ENCODE results near the gene CRAT. TPM values are rescaled to one million over a fixed set of nuclear protein-coding genes. Genes with fewer than 3 reads are reported as not detected.

Gene CRAT
- total RNA-seq, 5 donors from 2014 or later (not counting 1 experiment from before 2014, with no cell fraction given): 6.6 to 17.5 (median 13.9) TPM

DNA sequence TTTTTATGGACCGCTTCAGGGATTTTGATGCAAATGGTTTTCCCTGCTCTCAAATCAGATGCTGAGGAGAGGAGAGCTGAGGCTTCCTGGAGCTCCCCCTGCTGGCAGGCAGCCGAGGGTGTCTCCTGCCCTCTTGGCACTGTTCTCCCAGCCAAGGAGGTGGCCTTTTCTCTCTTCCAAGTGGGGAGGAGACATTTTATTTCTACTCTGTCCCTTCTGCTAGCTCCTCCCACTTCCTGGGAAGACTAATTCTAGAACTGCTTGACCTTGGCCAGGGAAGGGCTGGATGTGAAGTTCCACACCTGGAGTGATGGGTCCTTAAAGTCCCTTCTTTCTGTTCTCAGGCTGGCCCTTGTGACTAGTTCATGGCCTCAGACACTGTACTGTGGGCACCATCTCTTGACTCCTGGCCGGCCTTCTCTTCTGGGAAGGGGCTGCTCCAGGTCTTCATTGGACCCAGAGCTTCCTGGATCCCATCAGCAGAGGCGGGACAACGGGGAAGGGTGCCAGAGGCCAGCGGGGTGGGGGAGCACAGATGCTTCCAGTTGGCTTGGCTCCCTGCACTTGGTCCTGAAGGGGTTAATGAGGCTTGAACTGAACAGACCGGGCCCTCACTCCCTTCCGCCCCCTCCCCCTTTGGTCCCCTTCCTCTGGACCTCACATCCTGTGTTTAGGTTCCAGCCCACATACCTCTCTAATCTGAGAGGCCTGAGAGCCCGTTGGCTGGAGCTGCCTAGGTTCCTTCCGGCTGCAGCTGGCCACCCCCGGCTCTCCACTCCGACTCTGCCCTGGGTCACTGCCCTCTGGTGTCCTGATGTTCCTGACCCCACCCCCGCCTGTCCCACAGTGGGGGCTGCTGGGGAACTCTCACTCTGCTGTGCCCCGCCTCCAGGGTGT is 32.7 kb upstream of the CRAT start:
- Mint-ChIP-seq H3K4me1 (peaks cover 29 to 41% (median 37%) of the 10 kb centered on the region in 3 donors), H3K27ac (peak overlapping the region; percentile 64 to 73), H3K36me3 (peaks cover 17% of the 10 kb centered on the region), H3K4me3 (peak overlapping the region in 2 of 3 donors; percentile 3 to 90), H3K27me3 (no peaks in the 10 kb centered on the region), H3K9me3 (no peaks in the 10 kb centered on the region)
- Histone ChIP-seq H3K27ac (ENCODE audit: low read length) (no peak overlapping the region), H3K4me1 (ENCODE audit: control insufficient read depth in 1 of 2, extremely low read depth in 1 of 2, insufficient read depth in 2 of 2, low read length in 2 of 2) (peaks cover 11 to 51% of the 10 kb centered on the region in 2 experiments), H3K9me3 (no peaks in the 10 kb centered on the region), H3K4me3 (ENCODE audit: control insufficient read depth in 1 of 2, extremely low read depth in 1 of 2, low read length in 1 of 2) (no peak overlapping the region), H3K27me3 (replicated peaks in 1 of 2; ENCODE audit: control insufficient read depth in 2 of 2, extremely low read depth in 1 of 2, insufficient read depth in 2 of 2, low read length in 1 of 2) (no peaks in the 10 kb centered on the region), H3K36me3 (ENCODE audit: control insufficient read depth in 2 of 2, extremely low read depth in 1 of 2, insufficient read depth in 1 of 2, low read length in 1 of 2) (peaks cover 17 to 37% of the 10 kb centered on the region in 2 donors)
- CTCF ChIA-PET: interaction anchor here (1.0 to 3.3 kb wide), 13 partner anchors 11 to 594 kb away, joined by 3 to 45 read pairs (median 4); partner anchors contain the start of genes IER5L (in 1 of the 2) and NTMT1 (in 1 of the 2)
- ATAC-seq (replicated peaks in 1 of 4) (peak in 2 of 4 experiments; percentile 18 to 33), DNase-seq (peak in 34 of 35 experiments; percentile 20 to 83 (median 62))
- POLR2A ChIA-PET: interaction anchor here (0.5 to 0.7 kb wide), 2 partner anchors 134 to 841 kb away, joined by 3 to 4 read pairs; no protein-coding TSS in a partner anchor
- WGBS (ENCODE audit: insufficient coverage): 73% methylated on average over 8 of the region's 14 CpGs

- DNase-seq (peak in 1 of 35 experiments; percentile 10), ATAC-seq (replicated peaks in 1 of 4) (no peak)
- Histone ChIP-seq H3K27ac (ENCODE audit: low read length) (no peak overlapping the region), H3K36me3 (ENCODE audit: control insufficient read depth in 2 of 2, extremely low read depth in 1 of 2, insufficient read depth in 1 of 2, low read length in 1 of 2) (peaks cover 13 to 44% of the 10 kb centered on the region in 2 donors), H3K4me1 (ENCODE audit: control insufficient read depth in 1 of 2, extremely low read depth in 1 of 2, insufficient read depth in 2 of 2, low read length in 2 of 2) (peaks cover 11 to 51% of the 10 kb centered on the region in 2 experiments), H3K9me3 (no peaks in the 10 kb centered on the region), H3K4me3 (ENCODE audit: control insufficient read depth in 1 of 2, extremely low read depth in 1 of 2, low read length in 1 of 2) (no peak overlapping the region), H3K27me3 (replicated peaks in 1 of 2; ENCODE audit: control insufficient read depth in 2 of 2, extremely low read depth in 1 of 2, insufficient read depth in 2 of 2, low read length in 1 of 2) (no peaks in the 10 kb centered on the region)
- Mint-ChIP-seq H3K27ac (peak overlapping the region; percentile 64 to 73), H3K27me3 (no peaks in the 10 kb centered on the region), H3K36me3 (peaks cover 22% of the 10 kb centered on the region), H3K4me3 (peak overlapping the region in 2 of 3 donors; percentile 3 to 90), H3K9me3 (no peaks in the 10 kb centered on the region), H3K4me1 (peaks cover 29 to 41% (median 37%) of the 10 kb centered on the region in 3 donors)
- ChIA-PET CTCF (interaction anchor here (1.0 to 3.3 kb wide), 11 partner anchors 10 to 595 kb away, joined by 3 to 45 read pairs (median 5); partner anchors contain the start of genes IER5L (in 1 of the 2) and NTMT1 (in 1 of the 2)), POLR2A (interaction anchor here (0.6 to 0.7 kb wide), 2 partner anchors 197 to 840 kb away, joined by 4 read pairs; no protein-coding TSS in a partner anchor)
- 90% methylated on average over 12 of the region's 15 CpGs for WGBS (ENCODE audit: insufficient coverage)
Observed at GRCh38 chr9:129142138-129142935, 31.7 kb upstream of the CRAT start.

DNA sequence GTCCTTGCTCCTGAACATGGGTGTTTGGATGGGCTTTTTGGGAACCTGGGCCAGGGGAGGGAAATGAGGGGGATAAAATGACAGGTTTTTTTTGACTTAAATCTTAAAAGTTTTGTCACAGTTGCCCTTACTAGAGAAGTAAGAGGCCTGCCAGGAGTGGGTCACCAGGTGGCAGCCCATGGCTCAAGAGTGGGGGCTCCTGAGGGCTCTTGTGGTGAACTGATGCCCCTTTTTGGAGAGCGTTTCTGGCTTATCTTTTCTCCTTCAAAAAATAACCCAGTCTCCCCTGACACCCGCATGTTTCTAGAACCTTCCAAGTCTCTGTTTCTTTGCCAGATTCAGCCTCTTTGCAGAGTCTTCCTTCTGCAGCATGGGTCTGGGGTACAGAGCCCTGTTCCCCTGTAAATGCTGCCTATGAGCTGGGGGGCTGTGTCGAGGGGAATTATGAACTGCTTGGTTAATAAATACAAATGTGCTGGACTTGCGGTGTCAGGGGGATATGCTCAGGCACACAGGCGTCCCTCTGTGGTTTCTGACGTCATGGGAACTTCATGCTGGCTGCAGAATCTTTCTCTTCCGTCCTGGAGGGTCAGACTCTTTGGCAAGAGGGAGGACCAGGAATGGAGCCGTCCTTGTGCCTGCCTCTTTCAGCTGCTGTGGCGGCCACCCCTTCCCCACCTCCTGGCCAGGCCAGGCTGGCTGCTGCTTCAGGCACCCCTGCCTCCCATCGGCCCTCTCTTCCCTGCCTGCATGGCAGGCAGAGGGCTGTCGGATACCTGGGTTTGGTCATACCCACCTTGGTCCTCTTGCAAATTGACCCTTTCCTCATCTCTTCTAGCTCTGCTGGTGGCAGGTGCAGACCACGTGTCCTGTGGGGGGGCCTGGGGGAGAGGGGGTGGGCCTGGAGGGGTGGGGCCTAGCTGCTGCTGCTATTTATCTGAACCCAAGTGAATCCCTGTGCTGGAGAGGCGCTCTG is 30.8 kb upstream of the CRAT start:
- H3K27ac ChIP-seq (ENCODE audit: low read length): peak overlapping the region; percentile 99
- CTCF ChIA-PET: interaction anchor here (0.5 to 3.3 kb wide), 8 partner anchors 9 to 578 kb away, joined by 4 to 45 read pairs (median 8); partner anchors contain the start of gene NTMT1 (in 1 of the 2)
- H3K36me3 Mint-ChIP-seq: peaks cover 21% of the 10 kb centered on the region
- no peaks in the 10 kb centered on the region for H3K27me3 Mint-ChIP-seq
- peaks cover 11 to 51% of the 10 kb centered on the region in 2 experiments for H3K4me1 ChIP-seq (ENCODE audit: control insufficient read depth in 1 of 2, extremely low read depth in 1 of 2, insufficient read depth in 2 of 2, low read length in 2 of 2)
- H3K4me3 ChIP-seq (ENCODE audit: control insufficient read depth in 1 of 2, extremely low read depth in 1 of 2, low read length in 1 of 2): peak overlapping the region in 1 of 2 donors; percentile 41
- no peaks in the 10 kb centered on the region for H3K9me3 Mint-ChIP-seq
- POLR2A ChIA-PET: interaction anchor here in 1 of 2 donors (0.6 kb wide), 1 partner anchor 296 kb away, joined by 3 read pairs; no protein-coding TSS in a partner anchor
- peak overlapping the region; percentile 92 to 99 for H3K27ac Mint-ChIP-seq
- H3K4me1 Mint-ChIP-seq: peaks cover 29 to 41% (median 37%) of the 10 kb centered on the region in 3 donors
- H3K36me3 ChIP-seq (ENCODE audit: control insufficient read depth in 2 of 2, extremely low read depth in 1 of 2, insufficient read depth in 1 of 2, low read length in 1 of 2): peaks cover 8 to 50% of the 10 kb centered on the region in 2 donors
- no peak for ATAC-seq (replicated peaks in 1 of 4)
- H3K4me3 Mint-ChIP-seq: peak overlapping the region; percentile 80 to 90 (median 86)
- peak in 1 of 35 experiments; percentile 31 for DNase-seq
- 42% methylated on average over 9 of the region's 13 CpGs for WGBS (ENCODE audit: insufficient coverage)
- H3K9me3 ChIP-seq: no peaks in the 10 kb centered on the region
- no peaks in the 10 kb centered on the region for H3K27me3 ChIP-seq (replicated peaks in 1 of 2; ENCODE audit: control insufficient read depth in 2 of 2, extremely low read depth in 1 of 2, insufficient read depth in 2 of 2, low read length in 1 of 2)

GRCh38 chr9:129140397-129141065 is 29.9 kb upstream of the CRAT start:
- Histone ChIP-seq H3K9me3 (no peaks in the 10 kb centered on the region), H3K27me3 (replicated peaks in 1 of 2; ENCODE audit: control insufficient read depth in 2 of 2, extremely low read depth in 1 of 2, insufficient read depth in 2 of 2, low read length in 1 of 2) (no peaks in the 10 kb centered on the region), H3K36me3 (ENCODE audit: control insufficient read depth in 2 of 2, extremely low read depth in 1 of 2, insufficient read depth in 1 of 2, low read length in 1 of 2) (peaks cover 8 to 53% of the 10 kb centered on the region in 2 donors), H3K27ac (ENCODE audit: low read length) (peak overlapping the region; percentile 99), H3K4me1 (ENCODE audit: control insufficient read depth in 1 of 2, extremely low read depth in 1 of 2, insufficient read depth in 2 of 2, low read length in 2 of 2) (peaks cover 11 to 51% of the 10 kb centered on the region in 2 experiments), H3K4me3 (ENCODE audit: control insufficient read depth in 1 of 2, extremely low read depth in 1 of 2, low read length in 1 of 2) (peak overlapping the region; percentile 56 to 82)
- Mint-ChIP-seq H3K27me3 (no peaks in the 10 kb centered on the region), H3K9me3 (no peaks in the 10 kb centered on the region), H3K4me1 (peaks cover 29 to 41% (median 37%) of the 10 kb centered on the region in 3 donors), H3K36me3 (peaks cover 21% of the 10 kb centered on the region), H3K27ac (peak overlapping the region; percentile 92 to 99), H3K4me3 (peak overlapping the region; percentile 80 to 90 (median 86))
- ChIA-PET POLR2A (interaction anchor here (0.5 to 1.2 kb wide), 3 partner anchors 297 to 485 kb away, joined by 3 read pairs; partner anchors contain the start of gene NTMT1 (in 1 of the 2)), CTCF (interaction anchor here (0.5 to 2.0 kb wide), 12 partner anchors 9 to 958 kb away, joined by 3 to 16 read pairs (median 4); partner anchors contain the start of genes ENDOG (in 1 of the 2), IER5L (in 1 of the 2) and NTMT1 (in 1 of the 2))
- 37% methylated on average over 8 of the region's 8 CpGs for WGBS (ENCODE audit: insufficient coverage)
- ATAC-seq (replicated peaks in 1 of 4) (peak in 2 of 4 experiments; percentile 4 to 8), DNase-seq (peak in 12 of 35 experiments; percentile 5 to 43 (median 20))

Data from T-cell (primary cell).